ENCODE results near the gene STAT5A. TPM values are rescaled to one million over a fixed set of nuclear protein-coding genes. Genes with fewer than 3 reads are reported as not detected.

STAT5A gene
- total RNA-seq (2021) = 6.6 to 10.9 TPM (median 9.7 TPM) in 3 replicates
- Bru-seq, nascent RNA = percentile 30 among the genes with signal in this experiment
- long read RNA-seq, experiment 1, transcript STAT5A-211 (19 exons, 3,318 nt) = major isoform, 12 of 26 reads
- long read RNA-seq, experiment 1, transcript STAT5A-207 (18 exons, 3,086 nt) = minor isoform, 5 of 26 reads
- long read RNA-seq, experiment 1, partial matches to known transcripts = 3 of 26 reads
- long read RNA-seq, experiment 1, other reads (novel, unspliced or antisense) = 5 of 26 reads
- long read RNA-seq, experiment 2, partial matches to known transcripts = 7 of 11 reads
- long read RNA-seq, experiment 2, other reads (novel, unspliced or antisense) = 1 of 11 reads
- long read RNA-seq, experiment 3 = 0 reads

DNA sequence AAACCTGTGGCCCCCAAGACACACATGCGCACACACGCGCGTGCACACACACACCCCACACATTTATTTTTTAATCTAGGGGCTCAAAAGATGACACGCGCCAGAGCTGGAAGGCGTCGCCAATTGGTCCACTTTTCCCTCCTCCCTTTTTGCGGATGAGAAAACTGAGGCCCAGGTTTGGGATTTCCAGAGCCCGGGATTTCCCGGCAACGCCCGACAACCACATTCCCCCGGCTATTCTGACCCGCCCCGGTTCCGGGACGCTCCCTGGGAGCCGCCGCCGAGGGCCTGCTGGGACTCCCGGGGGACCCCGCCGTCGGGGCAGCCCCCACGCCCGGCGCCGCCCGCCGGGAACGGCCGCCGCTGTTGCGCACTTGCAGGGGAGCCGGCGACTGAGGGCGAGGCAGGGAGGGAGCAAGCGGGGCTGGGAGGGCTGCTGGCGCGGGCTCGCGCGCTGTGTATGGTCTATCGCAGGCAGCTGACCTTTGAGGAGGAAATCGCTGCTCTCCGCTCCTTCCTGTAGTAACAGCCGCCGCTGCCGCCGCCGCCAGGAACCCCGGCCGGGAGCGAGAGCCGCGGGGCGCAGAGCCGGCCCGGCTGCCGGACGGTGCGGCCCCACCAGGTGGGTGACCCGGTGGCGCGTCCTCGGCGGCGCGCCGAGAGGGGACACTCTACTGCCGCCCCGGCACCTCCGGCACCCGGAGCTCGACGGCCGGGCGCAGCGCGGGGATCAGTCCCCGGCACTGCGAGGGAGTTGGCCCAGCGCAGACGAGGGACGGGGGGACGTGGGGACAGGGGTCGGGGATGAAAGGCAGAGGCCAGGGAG, at the start of gene STAT5A:
Gene STAT5A, plus strand, starts transcription at position 522 of the 826 bp plus-strand sequence. CDS start 914 bp downstream, outside the sequence.
- ATAC-seq = peak; percentile 79
- peak within 1 kb of the TSS; percentile 60; the same call in 1 of the 2 replicates for H3K27ac Mint-ChIP-seq
- H3K36me3 Mint-ChIP-seq = no peaks in the 10 kb centered on the region
- H3K4me1 Mint-ChIP-seq = peaks cover 16% of the 10 kb centered on the region
- CTCF ChIA-PET = interaction anchor here (0.8 to 2.6 kb wide), 11 partner anchors 9 to 239 kb away, joined by 3 to 20 read pairs (median 4); no protein-coding TSS in a partner anchor
- POLR2A ChIA-PET = interaction anchor here (1.2 kb wide), 1 partner anchor 11 kb away, joined by 3 read pairs; no protein-coding TSS in a partner anchor
- no peaks in the 10 kb centered on the region for H3K9me3 Mint-ChIP-seq
- H3K27me3 Mint-ChIP-seq (ENCODE audit: low read depth) = peaks cover 35% of the 10 kb centered on the region
- DNase-seq (ENCODE audit: low spot score) = peak; percentile 71
- H3K4me3 Mint-ChIP-seq = peak within 1 kb of the TSS; percentile 70
- TF ChIP-seq, protein P1, sequence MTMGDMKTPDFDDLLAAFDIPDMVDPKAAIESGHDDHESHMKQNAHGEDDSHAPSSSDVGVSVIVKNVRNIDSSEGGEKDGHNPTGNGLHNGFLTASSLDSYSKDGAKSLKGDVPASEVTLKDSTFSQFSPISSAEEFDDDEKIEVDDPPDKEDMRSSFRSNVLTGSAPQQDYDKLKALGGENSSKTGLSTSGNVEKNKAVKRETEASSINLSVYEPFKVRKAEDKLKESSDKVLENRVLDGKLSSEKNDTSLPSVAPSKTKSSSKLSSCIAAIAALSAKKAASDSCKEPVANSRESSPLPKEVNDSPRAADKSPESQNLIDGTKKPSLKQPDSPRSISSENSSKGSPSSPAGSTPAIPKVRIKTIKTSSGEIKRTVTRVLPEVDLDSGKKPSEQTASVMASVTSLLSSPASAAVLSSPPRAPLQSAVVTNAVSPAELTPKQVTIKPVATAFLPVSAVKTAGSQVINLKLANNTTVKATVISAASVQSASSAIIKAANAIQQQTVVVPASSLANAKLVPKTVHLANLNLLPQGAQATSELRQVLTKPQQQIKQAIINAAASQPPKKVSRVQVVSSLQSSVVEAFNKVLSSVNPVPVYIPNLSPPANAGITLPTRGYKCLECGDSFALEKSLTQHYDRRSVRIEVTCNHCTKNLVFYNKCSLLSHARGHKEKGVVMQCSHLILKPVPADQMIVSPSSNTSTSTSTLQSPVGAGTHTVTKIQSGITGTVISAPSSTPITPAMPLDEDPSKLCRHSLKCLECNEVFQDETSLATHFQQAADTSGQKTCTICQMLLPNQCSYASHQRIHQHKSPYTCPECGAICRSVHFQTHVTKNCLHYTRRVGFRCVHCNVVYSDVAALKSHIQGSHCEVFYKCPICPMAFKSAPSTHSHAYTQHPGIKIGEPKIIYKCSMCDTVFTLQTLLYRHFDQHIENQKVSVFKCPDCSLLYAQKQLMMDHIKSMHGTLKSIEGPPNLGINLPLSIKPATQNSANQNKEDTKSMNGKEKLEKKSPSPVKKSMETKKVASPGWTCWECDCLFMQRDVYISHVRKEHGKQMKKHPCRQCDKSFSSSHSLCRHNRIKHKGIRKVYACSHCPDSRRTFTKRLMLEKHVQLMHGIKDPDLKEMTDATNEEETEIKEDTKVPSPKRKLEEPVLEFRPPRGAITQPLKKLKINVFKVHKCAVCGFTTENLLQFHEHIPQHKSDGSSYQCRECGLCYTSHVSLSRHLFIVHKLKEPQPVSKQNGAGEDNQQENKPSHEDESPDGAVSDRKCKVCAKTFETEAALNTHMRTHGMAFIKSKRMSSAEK (CRISPR knock-in tag; IDR thresholded peaks at IDR 0.05; ENCODE audit: borderline replicate concordance) = no peak
- TF ChIP-seq ZNF423 (CRISPR knock-in tag; IDR thresholded peaks at IDR 0.05) = peak; percentile 54
- no peak for TF ChIP-seq NR2C2 (CRISPR knock-in tag; IDR thresholded peaks at IDR 0.05)
- 0 out of 2 replicates have a peak, but pooled peaks have one; percentile 28 for TF ChIP-seq GTF2I (CRISPR knock-in tag; conservative IDR thresholded peaks at IDR 0.05)
- TF ChIP-seq MXD4 (CRISPR knock-in tag; IDR thresholded peaks at IDR 0.05; ENCODE audit: borderline replicate concordance) = no peak
- TF ChIP-seq, protein P2, sequence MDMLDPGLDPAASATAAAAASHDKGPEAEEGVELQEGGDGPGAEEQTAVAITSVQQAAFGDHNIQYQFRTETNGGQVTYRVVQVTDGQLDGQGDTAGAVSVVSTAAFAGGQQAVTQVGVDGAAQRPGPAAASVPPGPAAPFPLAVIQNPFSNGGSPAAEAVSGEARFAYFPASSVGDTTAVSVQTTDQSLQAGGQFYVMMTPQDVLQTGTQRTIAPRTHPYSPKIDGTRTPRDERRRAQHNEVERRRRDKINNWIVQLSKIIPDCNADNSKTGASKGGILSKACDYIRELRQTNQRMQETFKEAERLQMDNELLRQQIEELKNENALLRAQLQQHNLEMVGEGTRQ (CRISPR knock-in tag; IDR thresholded peaks at IDR 0.05) = peak; percentile 43
- no peak for TF ChIP-seq FOXJ3 (CRISPR knock-in tag; IDR thresholded peaks at IDR 0.05; ENCODE audit: borderline replicate concordance)
- TF ChIP-seq, protein P3, sequence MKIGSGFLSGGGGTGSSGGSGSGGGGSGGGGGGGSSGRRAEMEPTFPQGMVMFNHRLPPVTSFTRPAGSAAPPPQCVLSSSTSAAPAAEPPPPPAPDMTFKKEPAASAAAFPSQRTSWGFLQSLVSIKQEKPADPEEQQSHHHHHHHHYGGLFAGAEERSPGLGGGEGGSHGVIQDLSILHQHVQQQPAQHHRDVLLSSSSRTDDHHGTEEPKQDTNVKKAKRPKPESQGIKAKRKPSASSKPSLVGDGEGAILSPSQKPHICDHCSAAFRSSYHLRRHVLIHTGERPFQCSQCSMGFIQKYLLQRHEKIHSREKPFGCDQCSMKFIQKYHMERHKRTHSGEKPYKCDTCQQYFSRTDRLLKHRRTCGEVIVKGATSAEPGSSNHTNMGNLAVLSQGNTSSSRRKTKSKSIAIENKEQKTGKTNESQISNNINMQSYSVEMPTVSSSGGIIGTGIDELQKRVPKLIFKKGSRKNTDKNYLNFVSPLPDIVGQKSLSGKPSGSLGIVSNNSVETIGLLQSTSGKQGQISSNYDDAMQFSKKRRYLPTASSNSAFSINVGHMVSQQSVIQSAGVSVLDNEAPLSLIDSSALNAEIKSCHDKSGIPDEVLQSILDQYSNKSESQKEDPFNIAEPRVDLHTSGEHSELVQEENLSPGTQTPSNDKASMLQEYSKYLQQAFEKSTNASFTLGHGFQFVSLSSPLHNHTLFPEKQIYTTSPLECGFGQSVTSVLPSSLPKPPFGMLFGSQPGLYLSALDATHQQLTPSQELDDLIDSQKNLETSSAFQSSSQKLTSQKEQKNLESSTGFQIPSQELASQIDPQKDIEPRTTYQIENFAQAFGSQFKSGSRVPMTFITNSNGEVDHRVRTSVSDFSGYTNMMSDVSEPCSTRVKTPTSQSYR (CRISPR knock-in tag; IDR thresholded peaks at IDR 0.05) = no peak
- TF ChIP-seq ZNF671 (CRISPR knock-in tag; IDR thresholded peaks at IDR 0.05) = no peak
- no peak for TF ChIP-seq EMX1 (CRISPR knock-in tag; IDR thresholded peaks at IDR 0.05)
- no peak for TF ChIP-seq NFYB (CRISPR knock-in tag; conservative IDR thresholded peaks at IDR 0.05; ENCODE audit: low read depth)
- TF ChIP-seq, protein P4, sequence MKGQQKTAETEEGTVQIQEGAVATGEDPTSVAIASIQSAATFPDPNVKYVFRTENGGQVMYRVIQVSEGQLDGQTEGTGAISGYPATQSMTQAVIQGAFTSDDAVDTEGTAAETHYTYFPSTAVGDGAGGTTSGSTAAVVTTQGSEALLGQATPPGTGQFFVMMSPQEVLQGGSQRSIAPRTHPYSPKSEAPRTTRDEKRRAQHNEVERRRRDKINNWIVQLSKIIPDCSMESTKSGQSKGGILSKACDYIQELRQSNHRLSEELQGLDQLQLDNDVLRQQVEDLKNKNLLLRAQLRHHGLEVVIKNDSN (CRISPR knock-in tag; IDR thresholded peaks at IDR 0.05) = 0 out of 2 replicates have a peak, but pooled peaks have one; percentile 45
- no peak for TF ChIP-seq TEAD4 (CRISPR knock-in tag; IDR thresholded peaks at IDR 0.05)
- TF ChIP-seq NFE2L1 (CRISPR knock-in tag; IDR thresholded peaks at IDR 0.05) = no peak
- TF ChIP-seq, protein P5, sequence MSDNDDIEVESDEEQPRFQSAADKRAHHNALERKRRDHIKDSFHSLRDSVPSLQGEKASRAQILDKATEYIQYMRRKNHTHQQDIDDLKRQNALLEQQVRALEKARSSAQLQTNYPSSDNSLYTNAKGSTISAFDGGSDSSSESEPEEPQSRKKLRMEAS (CRISPR knock-in tag; IDR thresholded peaks at IDR 0.05) = no peak; the same call in 1 of the 2 replicates
- no peak for TF ChIP-seq TCF7 (CRISPR knock-in tag; IDR thresholded peaks at IDR 0.05; ENCODE audit: low read depth)
- no peak for TF ChIP-seq CREB1 (CRISPR knock-in tag; IDR thresholded peaks at IDR 0.05)
- no peak for TF ChIP-seq ESRRA (CRISPR knock-in tag; IDR thresholded peaks at IDR 0.05; ENCODE audit: borderline replicate concordance)
- TF ChIP-seq KAT7 (CRISPR knock-in tag; IDR thresholded peaks at IDR 0.05; ENCODE audit: borderline replicate concordance) = peak; percentile 35; the same call in 1 of the 2 replicates
- TF ChIP-seq, protein P6, sequence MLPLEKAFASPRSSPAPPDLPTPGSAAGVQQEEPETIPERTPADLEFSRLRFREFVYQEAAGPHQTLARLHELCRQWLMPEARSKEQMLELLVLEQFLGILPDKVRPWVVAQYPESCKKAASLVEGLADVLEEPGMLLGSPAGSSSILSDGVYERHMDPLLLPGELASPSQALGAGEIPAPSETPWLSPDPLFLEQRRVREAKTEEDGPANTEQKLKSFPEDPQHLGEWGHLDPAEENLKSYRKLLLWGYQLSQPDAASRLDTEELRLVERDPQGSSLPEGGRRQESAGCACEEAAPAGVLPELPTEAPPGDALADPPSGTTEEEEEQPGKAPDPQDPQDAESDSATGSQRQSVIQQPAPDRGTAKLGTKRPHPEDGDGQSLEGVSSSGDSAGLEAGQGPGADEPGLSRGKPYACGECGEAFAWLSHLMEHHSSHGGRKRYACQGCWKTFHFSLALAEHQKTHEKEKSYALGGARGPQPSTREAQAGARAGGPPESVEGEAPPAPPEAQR (CRISPR knock-in tag; IDR thresholded peaks at IDR 0.05) = no peak
- no peak for TF ChIP-seq IRF2 (CRISPR knock-in tag; IDR thresholded peaks at IDR 0.05; ENCODE audit: borderline replicate concordance, low read depth)
- TF ChIP-seq, protein P7, sequence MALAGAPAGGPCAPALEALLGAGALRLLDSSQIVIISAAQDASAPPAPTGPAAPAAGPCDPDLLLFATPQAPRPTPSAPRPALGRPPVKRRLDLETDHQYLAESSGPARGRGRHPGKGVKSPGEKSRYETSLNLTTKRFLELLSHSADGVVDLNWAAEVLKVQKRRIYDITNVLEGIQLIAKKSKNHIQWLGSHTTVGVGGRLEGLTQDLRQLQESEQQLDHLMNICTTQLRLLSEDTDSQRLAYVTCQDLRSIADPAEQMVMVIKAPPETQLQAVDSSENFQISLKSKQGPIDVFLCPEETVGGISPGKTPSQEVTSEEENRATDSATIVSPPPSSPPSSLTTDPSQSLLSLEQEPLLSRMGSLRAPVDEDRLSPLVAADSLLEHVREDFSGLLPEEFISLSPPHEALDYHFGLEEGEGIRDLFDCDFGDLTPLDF (CRISPR knock-in tag; IDR thresholded peaks at IDR 0.05) = no peak

Measured in WTC11 (cell line).